Prostate gland (tissue), 2 donors: ENCODE measurements around the gene SRGAP3.

Source experiments
- POLR2A ChIP-seq: fragments of 450-650 bp; IDR thresholded peaks from one replicate; pipeline ENCODE4 v1.6.1; 2016; ENCODE audit warnings: antibody characterized with exemption, mild to moderate bottlenecking
- POLR2AphosphoS5 ChIP-seq: sonication (generic); formaldehyde crosslinking; IDR thresholded peaks from one replicate; pipeline ENCODE4 v1.6.1; 2017; ENCODE audit warnings: antibody characterized with exemption
- TF ChIP-seq, protein P1 (sequence below), 4 experiments: fragments of 200-600 bp in 2 of 4; fragments of 450-650 bp in 2 of 4; sonication (generic) in 2 of 4; IDR thresholded peaks; 1 replicate in 3 of 4; 2 replicates in 1 of 4; pipeline ENCODE4 v1.5.1; 2016 to 2019; ENCODE audit warnings: antibody characterized with exemption in 4 of 4, mild to moderate bottlenecking in 2 of 4, moderate library complexity in 2 of 4

- TF ChIP-seq, protein P1, sequence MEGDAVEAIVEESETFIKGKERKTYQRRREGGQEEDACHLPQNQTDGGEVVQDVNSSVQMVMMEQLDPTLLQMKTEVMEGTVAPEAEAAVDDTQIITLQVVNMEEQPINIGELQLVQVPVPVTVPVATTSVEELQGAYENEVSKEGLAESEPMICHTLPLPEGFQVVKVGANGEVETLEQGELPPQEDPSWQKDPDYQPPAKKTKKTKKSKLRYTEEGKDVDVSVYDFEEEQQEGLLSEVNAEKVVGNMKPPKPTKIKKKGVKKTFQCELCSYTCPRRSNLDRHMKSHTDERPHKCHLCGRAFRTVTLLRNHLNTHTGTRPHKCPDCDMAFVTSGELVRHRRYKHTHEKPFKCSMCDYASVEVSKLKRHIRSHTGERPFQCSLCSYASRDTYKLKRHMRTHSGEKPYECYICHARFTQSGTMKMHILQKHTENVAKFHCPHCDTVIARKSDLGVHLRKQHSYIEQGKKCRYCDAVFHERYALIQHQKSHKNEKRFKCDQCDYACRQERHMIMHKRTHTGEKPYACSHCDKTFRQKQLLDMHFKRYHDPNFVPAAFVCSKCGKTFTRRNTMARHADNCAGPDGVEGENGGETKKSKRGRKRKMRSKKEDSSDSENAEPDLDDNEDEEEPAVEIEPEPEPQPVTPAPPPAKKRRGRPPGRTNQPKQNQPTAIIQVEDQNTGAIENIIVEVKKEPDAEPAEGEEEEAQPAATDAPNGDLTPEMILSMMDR (IDR thresholded peaks at IDR 0.05), result no peak
- TF ChIP-seq POLR2A (no peak), POLR2AphosphoS5 (no peak)
These were observed 241.5 kb downstream of the SRGAP3 start for GRCh38 chr3:9007928-9008327.
